SU-DHL-6 (cell line): Measurements from ENCODE around the gene GOLGA6L1.
"Not testable (repeated sequence)": the region's sequence is repeated elsewhere in the genome, so short reads cannot be mapped to it uniquely, and the experiment has no call there.

ENCODE experiments used
- H2AFZ ChIP-seq: fragments of 200-600 bp; sonication (generic); 2 replicates; pipeline ENCODE4 v1.6.1; 2014; ENCODE audit warnings: low read depth, mild to moderate bottlenecking, moderate library complexity, mixed read lengths, antibody characterized with exemption, low read length; ENCODE audit not compliant: severe bottlenecking
- H3F3A ChIP-seq: fragments of 200-600 bp; shearing (Covaris generic); 2 replicates; pipeline ENCODE4 v1.6.0; 2016; ENCODE audit warnings: antibody characterized with exemption, mild to moderate bottlenecking; ENCODE audit not compliant: insufficient read depth
- H3K27ac ChIP-seq: fragments of 200-600 bp; sonication (generic); 2 replicates; pipeline ENCODE4 v1.5.1; 2016; ENCODE audit warnings: low read depth, mild to moderate bottlenecking, low read length, moderate library complexity, mixed read lengths
- H3K27me3 ChIP-seq: fragments of 200-600 bp; sonication (generic), shearing (Covaris generic); 2 replicates; pipeline ENCODE4 v1.6.0; 2014; ENCODE audit warnings: mild to moderate bottlenecking, low read length
- H3K36me3 ChIP-seq: fragments of 200-600 bp; sonication (generic); 2 replicates; pipeline ENCODE4 v1.6.1; 2014; ENCODE audit warnings: mild to moderate bottlenecking, low read length, mixed read lengths
- H3K4me2 ChIP-seq: fragments of 300-600, 200-600 bp; shearing (Covaris generic), sonication (generic); 2 replicates; pipeline ENCODE4 v1.6.0; 2014; ENCODE audit warnings: low read length, low read depth, mild to moderate bottlenecking; ENCODE audit not compliant: poor library complexity, severe bottlenecking
- H3K4me3 ChIP-seq: fragments of 200-600 bp; sonication (generic); 2 replicates; pipeline ENCODE4 v1.5.1; 2014; ENCODE audit warnings: antibody characterized with exemption, low read length, mild to moderate bottlenecking, mixed read lengths; ENCODE audit not compliant: insufficient read depth, poor library complexity, severe bottlenecking
- H3K79me2 ChIP-seq: fragments of 200-600 bp; sonication (generic); 2 replicates; pipeline ENCODE4 v1.6.1; 2014; ENCODE audit warnings: mild to moderate bottlenecking, low read length, moderate library complexity; ENCODE audit not compliant: insufficient read depth
- H3K9ac ChIP-seq: fragments of 200-600 bp; sonication (generic); 2 replicates; pipeline ENCODE4 v1.7.0; 2014; ENCODE audit warnings: mild to moderate bottlenecking, low read length
- H3K9me2 ChIP-seq: fragments of 200-600 bp; sonication (generic); replicated peaks from 2 replicates; pipeline ENCODE4 v1.6.1; 2014; ENCODE audit warnings: low read length; ENCODE audit not compliant: insufficient read depth
- H3K9me3 ChIP-seq: fragments of 200-600 bp; sonication (generic); 2 replicates; pipeline ENCODE4 v1.6.1; 2014; ENCODE audit warnings: low read length, mixed read lengths; ENCODE audit not compliant: insufficient read depth
- H4K20me1 ChIP-seq: fragments of 200-600 bp; sonication (generic); 2 replicates; pipeline ENCODE4 v1.6.1; 2014; ENCODE audit warnings: low read depth, mild to moderate bottlenecking, antibody characterized with exemption, low read length, moderate library complexity, mixed read lengths
- EZH2phosphoT487 ChIP-seq: fragments of 200-600 bp; sonication (generic), shearing (Covaris generic); conservative IDR thresholded peaks from 2 replicates; pipeline ENCODE4 v1.6.1; 2018; ENCODE audit warnings: mild to moderate bottlenecking, antibody characterized with exemption, low read length, moderate library complexity, mixed read lengths
- TF ChIP-seq, protein P1 (sequence below): fragments of 200-600 bp; sonication (generic); IDR thresholded peaks from one replicate; pipeline ENCODE4 v1.5.1; 2017; ENCODE audit warnings: antibody characterized with exemption, mild to moderate bottlenecking, low read length, moderate library complexity; ENCODE audit not compliant: insufficient read depth, poor library complexity, severe bottlenecking

GOLGA6L1 gene

DNA sequence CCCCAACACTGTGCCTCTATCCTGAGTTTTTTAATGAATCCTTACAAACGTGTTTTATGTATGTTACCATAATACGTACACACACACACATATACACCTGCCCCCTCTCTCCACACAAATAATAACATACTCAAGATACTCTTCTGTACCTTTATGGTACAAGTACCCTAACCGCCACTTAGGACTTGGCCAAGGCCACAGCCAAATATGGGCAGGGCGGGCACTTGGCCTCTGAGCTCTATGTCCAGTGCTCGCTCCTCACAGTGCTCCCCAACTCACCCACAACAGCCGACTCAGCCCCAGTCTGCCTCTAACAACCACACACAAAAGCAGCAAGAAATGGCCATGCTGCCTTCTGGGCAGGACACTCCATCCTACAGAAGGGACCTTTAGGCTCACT lies 3.8 kb downstream of the GOLGA6L1 start:
- H3K27me3 ChIP-seq, H3K4me3 ChIP-seq, H4K20me1 ChIP-seq, H3K36me3 ChIP-seq, H3K4me2 ChIP-seq, H3K9me3 ChIP-seq, H3K9me2 ChIP-seq, H3K9ac ChIP-seq, H3F3A ChIP-seq, H3K79me2 ChIP-seq, H3K27ac ChIP-seq, H2AFZ ChIP-seq: not testable (repeated sequence)

- Histone ChIP-seq H3K4me3 (no peak overlapping the region), H2AFZ (no peak overlapping the region), H3K9me2 (no peaks in the 10 kb centered on the region), H3K27me3 (no peaks in the 10 kb centered on the region), H3K27ac (no peak overlapping the region), H3F3A (no peaks in the 10 kb centered on the region), H3K9ac (no peak overlapping the region), H4K20me1 (no peaks in the 10 kb centered on the region), H3K9me3 (no peaks in the 10 kb centered on the region), H3K36me3 (no peaks in the 10 kb centered on the region), H3K4me2 (no peak overlapping the region), H3K79me2 (no peaks in the 10 kb centered on the region)
- TF ChIP-seq, protein P1, sequence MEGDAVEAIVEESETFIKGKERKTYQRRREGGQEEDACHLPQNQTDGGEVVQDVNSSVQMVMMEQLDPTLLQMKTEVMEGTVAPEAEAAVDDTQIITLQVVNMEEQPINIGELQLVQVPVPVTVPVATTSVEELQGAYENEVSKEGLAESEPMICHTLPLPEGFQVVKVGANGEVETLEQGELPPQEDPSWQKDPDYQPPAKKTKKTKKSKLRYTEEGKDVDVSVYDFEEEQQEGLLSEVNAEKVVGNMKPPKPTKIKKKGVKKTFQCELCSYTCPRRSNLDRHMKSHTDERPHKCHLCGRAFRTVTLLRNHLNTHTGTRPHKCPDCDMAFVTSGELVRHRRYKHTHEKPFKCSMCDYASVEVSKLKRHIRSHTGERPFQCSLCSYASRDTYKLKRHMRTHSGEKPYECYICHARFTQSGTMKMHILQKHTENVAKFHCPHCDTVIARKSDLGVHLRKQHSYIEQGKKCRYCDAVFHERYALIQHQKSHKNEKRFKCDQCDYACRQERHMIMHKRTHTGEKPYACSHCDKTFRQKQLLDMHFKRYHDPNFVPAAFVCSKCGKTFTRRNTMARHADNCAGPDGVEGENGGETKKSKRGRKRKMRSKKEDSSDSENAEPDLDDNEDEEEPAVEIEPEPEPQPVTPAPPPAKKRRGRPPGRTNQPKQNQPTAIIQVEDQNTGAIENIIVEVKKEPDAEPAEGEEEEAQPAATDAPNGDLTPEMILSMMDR, result no peak
- TF ChIP-seq EZH2phosphoT487, result no peak
These were observed 18.4 kb downstream of the GOLGA6L1 start for GRCh38 chr15:23118208-23118607.

DNA sequence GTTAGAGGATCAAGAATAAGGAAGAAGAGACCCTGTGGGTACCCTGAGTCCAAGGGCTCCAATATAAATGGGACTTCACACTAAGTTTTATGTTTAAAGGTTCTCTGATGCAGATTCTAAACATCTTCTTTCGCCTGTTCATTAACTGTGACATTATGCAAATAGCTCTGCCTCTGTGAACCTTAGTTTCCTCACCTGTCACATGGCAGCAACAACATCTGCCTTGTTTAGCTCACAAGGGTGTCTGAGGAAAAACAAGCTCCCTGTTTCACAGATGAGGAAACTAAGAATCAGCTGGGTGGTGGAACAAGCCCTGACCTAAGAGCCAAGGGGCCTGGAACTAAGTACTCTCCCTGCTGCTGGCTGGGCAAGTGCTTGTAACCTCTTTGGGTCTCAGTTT lies 40.8 kb downstream of the GOLGA6L1 start:
- Histone ChIP-seq H3K4me3 (no peak overlapping the region), H3K36me3 (no peaks in the 10 kb centered on the region), H4K20me1 (no peaks in the 10 kb centered on the region), H2AFZ (no peak overlapping the region), H3K79me2 (no peaks in the 10 kb centered on the region), H3K27me3 (no peaks in the 10 kb centered on the region), H3K9me3 (no peaks in the 10 kb centered on the region), H3K9me2 (no peaks in the 10 kb centered on the region), H3K4me2 (no peak overlapping the region), H3K9ac (no peak overlapping the region), H3K27ac (peak overlapping the region; percentile 22; the same call in 1 of the 2 replicates), H3F3A (no peaks in the 10 kb centered on the region)
- no peak for TF ChIP-seq EZH2phosphoT487
- TF ChIP-seq, protein P1, result no peak

DNA sequence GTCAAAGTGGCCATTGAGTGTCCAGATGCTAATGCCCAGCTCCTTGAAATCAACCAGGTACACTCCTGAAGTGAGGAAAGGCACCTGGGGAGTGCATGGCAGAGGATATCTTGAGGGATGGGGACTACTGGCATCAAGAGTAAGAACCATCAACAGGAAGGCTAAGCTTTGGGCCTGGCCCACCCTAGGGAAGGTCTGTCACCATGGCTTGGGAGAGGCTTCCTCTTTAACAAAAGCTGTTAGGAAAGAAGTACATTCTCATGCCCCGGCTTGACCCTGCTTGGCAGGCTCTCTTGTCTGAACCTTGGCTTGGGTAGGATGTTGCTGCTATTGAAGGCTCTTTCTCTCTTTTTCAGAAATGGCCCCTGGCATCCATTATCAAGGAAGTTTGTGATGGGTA lies 53.5 kb downstream of the GOLGA6L1 start:
- Histone ChIP-seq H2AFZ (no peak overlapping the region), H4K20me1 (no peaks in the 10 kb centered on the region), H3K27ac (no peak overlapping the region), H3K36me3 (no peaks in the 10 kb centered on the region), H3K4me3 (no peak overlapping the region), H3F3A (no peaks in the 10 kb centered on the region), H3K9ac (no peak overlapping the region), H3K4me2 (no peak overlapping the region), H3K9me3 (no peaks in the 10 kb centered on the region), H3K27me3 (no peaks in the 10 kb centered on the region), H3K9me2 (no peaks in the 10 kb centered on the region), H3K79me2 (no peaks in the 10 kb centered on the region)
- TF ChIP-seq, protein P1, result no peak
- TF ChIP-seq EZH2phosphoT487, result no peak

DNA sequence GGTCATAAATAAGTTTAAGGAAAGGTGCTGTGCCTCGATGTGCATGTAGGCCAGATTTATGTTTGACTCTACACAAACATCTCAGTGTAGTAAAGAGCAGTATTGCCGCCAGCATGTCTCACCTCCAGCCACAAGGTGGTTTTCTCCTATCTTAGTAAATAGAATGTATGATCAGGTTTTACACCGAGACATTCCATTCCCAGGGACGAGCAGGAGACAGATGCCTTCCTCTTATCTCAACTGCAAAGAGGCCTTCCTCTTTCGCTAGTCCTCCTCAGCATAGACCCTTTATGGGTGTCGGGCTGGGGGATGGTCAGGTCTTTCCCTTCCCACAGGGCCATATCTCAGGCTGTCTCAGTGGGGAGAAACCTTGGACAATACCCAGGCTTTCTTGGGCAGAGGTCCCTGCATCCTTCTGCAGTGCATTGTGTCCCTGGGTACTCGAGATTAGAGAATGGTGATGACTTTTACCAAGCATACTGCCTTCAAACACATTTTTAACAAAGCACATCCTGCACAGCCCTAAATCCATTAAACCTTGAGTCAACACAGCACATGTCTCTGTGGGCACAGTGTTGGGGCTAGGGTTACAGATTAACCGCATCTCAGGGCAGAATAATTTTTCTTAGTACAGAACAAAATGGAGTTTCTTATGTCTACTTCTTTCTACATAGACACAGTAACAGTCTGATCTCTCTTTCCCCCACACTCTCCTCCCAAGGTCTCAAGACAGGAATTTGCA lies 54.5 kb downstream of the GOLGA6L1 start:
- not testable (repeated sequence) for H3K36me3 ChIP-seq, H4K20me1 ChIP-seq, H3F3A ChIP-seq, H2AFZ ChIP-seq, H3K4me3 ChIP-seq, H3K9me2 ChIP-seq, H3K27ac ChIP-seq, H3K9me3 ChIP-seq, H3K27me3 ChIP-seq, H3K79me2 ChIP-seq, H3K9ac ChIP-seq, H3K4me2 ChIP-seq
